Lower leg skin (tissue), 3 donors: Measurements from ENCODE around the gene PAPPA.

ENCODE experiments used
- POLR2A ChIP-seq, 2 donors: fragments of 450-650 bp; IDR thresholded peaks; one replicate each; pipeline ENCODE4 v1.6.1; 2016 to 2017; ENCODE audit warnings: antibody characterized with exemption in 2 of 2, mild to moderate bottlenecking in 1 of 2, moderate library complexity in 1 of 2
- TF ChIP-seq, protein P1 (sequence below), 3 donors: fragments of 450-650 bp; IDR thresholded peaks; one replicate each; pipeline ENCODE4 v1.5.1; 2016; ENCODE audit warnings: antibody characterized with exemption in 3 of 3, mild to moderate bottlenecking in 3 of 3, moderate library complexity in 2 of 3

DNA sequence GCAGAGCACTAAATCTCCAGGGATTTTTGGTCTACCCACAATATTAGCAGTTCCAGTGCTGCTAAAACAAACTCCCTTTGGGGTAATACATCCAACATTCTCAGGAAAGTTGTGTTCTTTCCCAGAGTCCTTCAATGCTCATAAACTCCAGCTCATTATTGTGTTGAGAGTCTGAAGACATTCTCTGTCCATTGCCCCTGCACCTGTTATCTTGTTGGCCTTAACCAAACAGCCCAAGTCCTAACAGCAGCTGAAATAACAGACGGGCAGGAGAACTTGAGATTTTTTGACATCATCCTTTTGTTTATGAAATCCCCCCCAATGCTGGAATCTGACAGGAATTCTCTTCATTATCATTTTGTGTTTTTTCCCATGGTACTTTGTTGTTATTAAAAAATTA is 110.8 kb downstream of the PAPPA start:
- TF ChIP-seq, protein P1, sequence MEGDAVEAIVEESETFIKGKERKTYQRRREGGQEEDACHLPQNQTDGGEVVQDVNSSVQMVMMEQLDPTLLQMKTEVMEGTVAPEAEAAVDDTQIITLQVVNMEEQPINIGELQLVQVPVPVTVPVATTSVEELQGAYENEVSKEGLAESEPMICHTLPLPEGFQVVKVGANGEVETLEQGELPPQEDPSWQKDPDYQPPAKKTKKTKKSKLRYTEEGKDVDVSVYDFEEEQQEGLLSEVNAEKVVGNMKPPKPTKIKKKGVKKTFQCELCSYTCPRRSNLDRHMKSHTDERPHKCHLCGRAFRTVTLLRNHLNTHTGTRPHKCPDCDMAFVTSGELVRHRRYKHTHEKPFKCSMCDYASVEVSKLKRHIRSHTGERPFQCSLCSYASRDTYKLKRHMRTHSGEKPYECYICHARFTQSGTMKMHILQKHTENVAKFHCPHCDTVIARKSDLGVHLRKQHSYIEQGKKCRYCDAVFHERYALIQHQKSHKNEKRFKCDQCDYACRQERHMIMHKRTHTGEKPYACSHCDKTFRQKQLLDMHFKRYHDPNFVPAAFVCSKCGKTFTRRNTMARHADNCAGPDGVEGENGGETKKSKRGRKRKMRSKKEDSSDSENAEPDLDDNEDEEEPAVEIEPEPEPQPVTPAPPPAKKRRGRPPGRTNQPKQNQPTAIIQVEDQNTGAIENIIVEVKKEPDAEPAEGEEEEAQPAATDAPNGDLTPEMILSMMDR (IDR thresholded peaks at IDR 0.05) = no peak
- TF ChIP-seq POLR2A (IDR thresholded peaks at IDR 0.05) = no peak
